GM19455 (cell line): Measurements from ENCODE around the gene YPEL3.

Source experiments
- ATAC-seq: cut with Tn5 transposase; IDR thresholded peaks from one replicate; pipeline ENCODE4 v1.9.1; 2021; ENCODE audit not compliant: unreplicated experiment

The YPEL3 gene

GRCh38 chr16:30091474-30092372 lies 4.3 kb downstream of the YPEL3 start, which contains the start of gene TBX6:
TBX6 (minus strand) TSS chr16:30091924; CDS start chr16:30091193, 731 bp downstream.
- peak; percentile 62 for ATAC-seq

DNA sequence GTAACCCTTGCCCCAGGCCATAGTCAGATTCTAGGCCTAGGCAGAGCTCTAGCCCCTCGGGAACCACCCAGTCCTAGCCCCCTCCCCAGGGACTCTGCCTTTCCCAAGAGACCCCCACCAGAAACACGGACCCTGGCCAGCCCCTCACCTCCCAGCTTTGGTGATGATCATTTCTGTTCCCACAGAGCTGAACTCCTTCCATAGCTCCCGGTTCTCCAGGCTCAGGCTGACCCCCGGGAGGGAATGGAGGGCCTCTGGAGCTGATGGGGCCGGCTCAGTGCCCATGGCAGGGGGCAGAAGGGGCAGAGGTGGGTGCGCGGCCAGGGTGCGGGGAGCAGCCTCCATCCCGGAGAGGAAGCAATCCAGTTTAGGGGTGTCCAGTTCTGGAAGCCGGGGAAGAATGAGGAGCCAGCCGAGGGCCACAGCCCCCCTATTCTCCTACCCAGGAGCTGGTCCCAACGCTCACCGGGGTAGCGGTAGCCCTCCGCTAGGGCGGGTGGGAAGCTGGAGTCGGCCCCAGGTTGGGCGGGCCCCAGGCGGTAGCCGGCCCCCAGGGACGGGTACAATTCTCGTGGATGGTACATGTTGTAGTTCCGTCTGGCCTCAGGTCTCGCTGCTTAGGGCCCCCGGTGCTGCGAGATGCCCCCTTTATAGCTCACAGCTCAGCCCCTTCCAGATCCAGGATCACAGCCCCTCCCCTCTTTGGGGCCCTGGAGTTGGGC lies 5.2 kb downstream of the YPEL3 start:
- ATAC-seq: no peak

- ATAC-seq: no peak
Observed at GRCh38 chr16:30088832-30089624, 7.0 kb downstream of the YPEL3 start.

- ATAC-seq: no peak
Observed at GRCh38 chr16:30088237-30088831, 7.7 kb downstream of the YPEL3 start.

DNA sequence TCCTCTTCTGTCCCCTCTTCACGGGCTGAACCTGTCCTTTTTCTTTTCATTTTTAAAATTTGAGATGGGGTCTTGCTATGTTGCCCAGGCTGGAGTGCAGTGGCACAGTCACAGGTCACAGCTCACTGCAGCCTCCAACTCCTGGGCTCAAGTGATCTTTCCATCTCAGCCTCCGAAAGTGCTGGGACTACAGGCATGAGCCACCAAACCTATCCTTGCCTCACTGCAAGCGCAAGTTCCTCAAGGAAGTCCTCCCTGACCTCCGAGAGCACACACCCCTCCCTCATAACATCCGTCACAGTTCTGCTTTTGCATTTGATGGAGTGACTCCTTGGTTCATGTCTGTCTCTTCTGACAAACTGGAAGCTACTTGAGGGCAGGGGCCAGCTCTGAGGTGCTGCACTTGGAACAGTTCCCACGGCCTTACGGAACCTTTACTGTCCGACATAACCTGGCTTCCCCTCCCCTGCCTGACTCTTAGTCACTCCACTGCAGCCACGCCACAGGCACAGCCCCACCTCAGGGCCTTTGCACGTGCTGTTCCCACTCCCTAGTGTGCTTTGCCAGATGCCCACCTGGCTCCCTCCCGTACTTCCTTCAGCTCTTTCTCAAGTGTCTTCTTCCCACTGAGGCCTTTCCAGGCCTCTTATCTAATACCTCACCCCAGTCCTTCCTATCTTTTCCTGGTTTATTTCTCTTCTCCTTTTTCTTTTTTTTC lies 8.7 kb downstream of the YPEL3 start:
- no peak for ATAC-seq

GRCh38 chr16:30086291-30087140 lies 9.5 kb downstream of the YPEL3 start:
- no peak for ATAC-seq

- ATAC-seq: no peak
Observed at GRCh38 chr16:30085820-30086219, 10.2 kb downstream of the YPEL3 start.

- ATAC-seq: no peak
Observed at GRCh38 chr16:30085247-30085646, 10.8 kb downstream of the YPEL3 start.

DNA sequence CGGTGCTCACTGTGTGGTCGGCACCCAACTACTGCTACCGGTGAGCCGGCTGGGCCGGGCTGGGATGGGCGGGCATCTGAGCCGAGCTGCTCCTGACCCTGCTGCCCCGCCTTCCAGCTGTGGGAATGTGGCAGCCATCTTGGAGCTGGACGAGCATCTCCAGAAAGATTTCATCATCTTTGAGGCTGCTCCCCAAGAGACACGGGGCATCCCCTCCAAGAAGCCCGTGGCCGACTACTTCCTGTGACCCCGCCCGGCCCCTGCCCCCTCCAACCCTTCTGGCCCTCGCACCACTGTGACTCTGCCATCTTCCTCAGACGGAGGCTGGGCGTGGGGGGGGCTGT lies 11.2 kb downstream of the YPEL3 start:
- ATAC-seq: no peak

- ATAC-seq: no peak
Observed at GRCh38 chr16:30084096-30084815, 11.8 kb downstream of the YPEL3 start.

GRCh38 chr16:30083216-30084055 lies 12.6 kb downstream of the YPEL3 start:
- ATAC-seq: no peak

GRCh38 chr16:30082545-30083090 lies 13.4 kb downstream of the YPEL3 start:
- ATAC-seq: no peak

- ATAC-seq: no peak
Observed at GRCh38 chr16:30079480-30079879, 16.5 kb downstream of the YPEL3 start.

DNA sequence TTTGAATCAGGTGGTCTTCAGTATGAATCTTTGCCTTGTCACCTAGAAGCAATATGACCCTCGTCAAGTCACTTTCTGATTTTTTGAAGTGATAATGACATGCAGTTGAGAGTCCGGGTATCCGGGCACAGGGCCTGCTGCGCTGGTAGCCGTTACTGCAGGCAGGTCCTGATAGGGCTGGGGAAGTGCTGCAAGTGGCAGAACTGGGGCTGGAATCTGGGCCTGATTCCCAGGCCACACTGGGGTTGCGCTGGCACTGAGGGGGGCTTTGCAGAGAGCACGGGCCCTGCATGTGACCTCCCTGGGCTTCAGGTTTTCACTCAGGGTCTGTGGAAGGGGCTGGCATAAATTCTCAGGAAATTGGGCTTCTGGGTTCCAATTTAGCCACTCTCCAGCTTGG lies 17.3 kb downstream of the YPEL3 start:
- no peak for ATAC-seq

- no peak for ATAC-seq
Observed at GRCh38 chr16:30077656-30078055, 18.4 kb downstream of the YPEL3 start.

DNA sequence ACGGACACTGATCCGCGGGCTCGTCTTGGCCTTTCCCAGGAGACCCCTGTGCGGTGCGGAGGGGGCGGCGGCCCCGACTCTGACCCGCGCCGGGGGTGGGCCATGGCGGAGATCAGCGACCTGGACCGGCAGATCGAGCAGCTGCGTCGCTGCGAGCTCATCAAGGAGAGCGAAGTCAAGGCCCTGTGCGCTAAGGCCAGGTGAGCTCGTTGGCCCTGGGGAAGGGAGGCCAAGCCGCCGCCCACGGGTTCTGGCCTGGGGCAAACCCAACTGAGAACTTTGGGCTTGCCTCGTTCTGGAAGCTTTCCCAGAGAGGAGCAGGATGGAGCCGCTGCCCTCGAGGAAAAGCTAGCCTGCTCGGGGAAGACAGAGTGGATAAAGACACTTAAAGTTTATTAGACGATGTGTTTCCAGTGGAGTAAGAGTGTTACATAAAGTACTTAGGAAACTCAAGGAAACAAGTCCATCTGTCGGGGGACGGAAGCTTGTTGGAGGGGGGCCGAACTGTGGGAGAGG lies 19.7 kb downstream of the YPEL3 start:
- no peak for ATAC-seq

GRCh38 chr16:30075503-30076275 lies 20.3 kb downstream of the YPEL3 start, which contains the start of gene PPP4C:
PPP4C (plus strand) TSS chr16:30075994; CDS start chr16:30076378, 384 bp downstream.
- peak; percentile 70 for ATAC-seq
